HG02642 (cell line): ENCODE measurements around the gene AQP6.

ENCODE experiments used
- ATAC-seq: cut with Tn5 transposase; IDR thresholded peaks from one replicate; pipeline ENCODE4 v1.9.1; 2021; ENCODE audit warnings: mild to moderate bottlenecking; ENCODE audit not compliant: unreplicated experiment, poor library complexity

Gene AQP6

GRCh38 chr12:50025187-50026059 is 52.7 kb downstream of the AQP6 start, which contains the start of gene RACGAP1:
Gene RACGAP1, minus strand, starts transcription at chr12:50025494. Its CDS starts 8,779 bp downstream, at chr12:50016715.
- ATAC-seq, result peak; percentile 99

- no peak for ATAC-seq
These were observed 53.9 kb downstream of the AQP6 start for GRCh38 chr12:50026691-50027090.
